T47D (cell line): ENCODE results near the gene RECK.
"Not testable (repeated sequence)": the region's sequence is repeated elsewhere in the genome, so short reads cannot be mapped to it uniquely, and the experiment has no call there.

ENCODE experiments used
- DNase-seq, 2 experiments: peaks; one replicate each; pipeline versions ENCODE4 v3.0.0 to v3.0.0-alpha.2; 2011 to 2012; ENCODE audit warnings: low read depth in 1 of 2, low spot score in 1 of 2
- JUND ChIP-seq: IDR thresholded peaks from 2 replicates; pipeline ENCODE4 v1.6.1; 2012; ENCODE audit warnings: low read depth
- in situ Hi-C: cut with HindIII; loops from 2 replicates; pipeline ENCODE4 v1.10.0; 2016; ENCODE audit warnings: low sequenced_read_pairs, low pct_unique_long_range_greater_than_20kb

The RECK gene

GRCh38 chr9:36051317-36051716 is 14.6 kb downstream of the RECK start:
- TF ChIP-seq JUND: no peak
- DNase-seq: no peak
- in situ Hi-C loops: no loop called here

GRCh38 chr9:36053971-36054370 is 17.3 kb downstream of the RECK start:
- in situ Hi-C loops: no loop called here
- DNase-seq: no peak

GRCh38 chr9:36056896-36057295 is 20.2 kb downstream of the RECK start:
- no peak for TF ChIP-seq JUND
- in situ Hi-C loops: no loop called here
- no peak for DNase-seq

More at GRCh38 chr9:36053971-36054370, 17.3 kb downstream of the RECK start:
- no peak for TF ChIP-seq JUND

DNA sequence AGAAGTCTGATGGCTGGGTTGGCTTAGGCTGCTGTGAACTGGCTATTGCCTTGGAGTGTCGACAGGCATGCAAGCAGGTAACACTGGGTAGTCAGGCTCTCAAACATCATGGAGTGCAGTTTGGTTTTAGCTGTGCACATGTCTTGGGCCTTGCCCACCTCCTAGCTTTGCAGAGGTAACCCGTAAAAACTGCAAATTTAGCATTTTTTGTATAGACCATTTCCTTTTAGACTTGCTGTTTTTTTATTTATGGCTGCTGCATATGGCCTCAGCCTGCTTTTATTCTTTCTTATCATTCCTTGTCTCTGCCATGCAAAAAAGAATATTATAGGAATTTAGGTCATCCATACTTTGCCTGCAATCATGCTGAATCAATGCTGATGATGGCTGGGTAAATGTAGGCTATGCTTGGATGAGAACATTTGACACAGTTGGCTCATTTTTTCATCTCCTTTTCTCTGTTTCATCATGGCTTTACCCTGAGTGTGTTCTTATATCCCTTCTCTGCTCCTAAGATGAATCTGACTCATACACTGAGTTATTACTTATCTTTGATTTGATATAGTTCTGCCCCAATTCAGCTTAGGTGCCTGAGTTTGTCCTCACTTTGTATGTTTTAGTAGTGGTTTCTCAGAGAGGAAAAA is 27.2 kb downstream of the RECK start:
- in situ Hi-C loops: no loop called here
- DNase-seq: no peak
- TF ChIP-seq JUND: no peak

GRCh38 chr9:36064448-36065037 is 27.8 kb downstream of the RECK start:
- in situ Hi-C loops: no loop called here

GRCh38 chr9:36074055-36074454 is 37.3 kb downstream of the RECK start:
- DNase-seq: no peak
- no peak for TF ChIP-seq JUND
- in situ Hi-C loops: no loop called here

More at GRCh38 chr9:36064448-36065037, 27.8 kb downstream of the RECK start:
- no peak for DNase-seq
- TF ChIP-seq JUND: no peak

DNA sequence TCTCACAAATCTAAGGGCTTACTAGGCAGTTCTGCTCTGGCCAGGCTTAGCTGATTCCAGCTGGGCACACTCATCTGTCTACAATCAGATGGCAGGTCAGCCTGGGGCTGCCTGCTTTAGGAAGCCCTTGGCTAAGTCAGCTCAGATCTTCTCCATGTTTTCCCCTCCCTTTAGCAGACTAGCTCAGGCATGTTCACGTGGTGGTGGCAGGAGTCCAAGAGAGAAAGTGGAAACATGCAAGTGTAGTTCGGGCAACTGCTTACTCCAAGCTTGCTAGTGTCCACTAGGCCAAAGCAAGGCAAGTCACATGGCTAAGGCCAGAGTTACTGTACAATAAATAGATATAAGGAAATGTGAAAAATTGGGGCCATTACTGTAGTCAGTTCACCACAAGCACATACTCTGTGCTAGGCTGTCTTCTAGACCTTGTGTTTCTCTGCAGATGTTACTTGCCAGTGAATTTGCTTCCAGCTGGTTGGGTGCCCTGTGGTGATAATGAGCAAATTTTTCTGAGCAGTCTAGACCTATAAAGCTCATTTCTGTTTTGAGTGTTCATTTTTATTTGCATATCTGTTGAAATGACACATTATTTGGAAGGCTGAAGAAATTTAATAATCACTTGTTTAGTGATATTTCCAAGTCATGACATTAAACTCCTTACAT is 38.3 kb downstream of the RECK start:
- DNase-seq: peak in 1 of 2 experiments; percentile 29
- TF ChIP-seq JUND: no peak
- in situ Hi-C loops: no loop called here

GRCh38 chr9:36078051-36078450 is 41.3 kb downstream of the RECK start:
- no peak for TF ChIP-seq JUND
- no peak for DNase-seq
- in situ Hi-C loops: no loop called here

GRCh38 chr9:36080519-36080918 is 43.8 kb downstream of the RECK start:
- DNase-seq: no peak
- in situ Hi-C loops: no loop called here
- no peak for TF ChIP-seq JUND

DNA sequence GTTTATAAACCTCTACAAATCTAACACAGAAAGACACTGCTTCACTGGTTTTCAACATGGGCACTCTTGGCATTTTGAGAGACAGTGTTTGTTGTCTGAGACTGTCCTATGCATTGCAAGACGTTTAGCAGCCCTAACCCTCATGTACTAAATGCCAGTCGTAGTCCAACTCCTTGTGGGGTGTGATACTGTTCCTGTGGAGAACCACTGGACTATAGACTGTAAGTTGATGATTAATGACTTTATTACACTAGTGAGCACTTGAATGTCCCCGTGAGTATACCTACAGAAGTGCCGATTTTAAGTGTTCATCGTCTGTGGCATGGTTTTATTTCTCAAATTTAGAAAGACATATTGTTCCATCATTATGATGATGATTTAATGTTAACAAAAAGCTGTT is 46.2 kb downstream of the RECK start:
- no peak for TF ChIP-seq JUND
- in situ Hi-C loops: no loop called here
- no peak for DNase-seq

DNA sequence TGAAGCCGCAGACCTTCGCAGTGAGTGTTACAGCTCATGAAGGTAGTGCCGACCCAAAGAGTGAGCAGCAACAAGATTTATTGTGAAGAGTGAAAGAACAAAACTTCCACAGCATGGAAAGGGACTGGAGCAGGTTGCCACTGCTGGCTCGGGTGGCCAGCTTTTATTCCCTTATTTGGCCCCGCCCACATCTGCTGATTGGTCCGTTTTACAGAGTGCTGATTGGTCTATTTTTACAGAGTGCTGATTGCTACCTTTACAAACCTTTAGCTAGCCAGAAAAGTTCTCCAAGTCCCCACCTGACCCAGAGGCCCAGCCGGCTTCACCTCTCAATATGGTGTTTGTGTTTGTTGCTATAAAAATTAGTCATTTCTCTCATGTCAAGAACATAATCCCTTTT is 49.7 kb downstream of the RECK start:
- in situ Hi-C loops: no loop called here
- DNase-seq: no peak
- TF ChIP-seq JUND: no peak

- in situ Hi-C loops, DNase-seq: not testable (repeated sequence)
Observed at GRCh38 chr9:36087054-36087453, 50.3 kb downstream of the RECK start.

DNA sequence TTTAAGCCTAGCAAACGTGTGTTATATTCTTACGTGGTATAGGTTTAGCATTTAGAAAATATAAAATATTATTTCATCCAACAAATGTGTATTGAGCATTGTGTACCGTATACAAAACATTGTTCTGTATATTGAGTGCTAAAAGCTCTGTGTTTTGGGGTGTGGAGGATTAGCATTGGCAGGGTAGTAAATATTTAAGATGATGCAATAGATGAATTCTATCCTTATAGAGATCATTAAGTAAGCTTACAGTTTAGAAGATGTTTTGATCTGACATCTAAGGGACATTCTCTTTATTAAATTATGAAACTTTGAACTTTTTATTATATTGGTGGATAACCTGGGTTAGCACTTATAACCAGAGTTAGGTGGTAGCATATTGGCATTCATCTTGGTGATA is 51.3 kb downstream of the RECK start:
- TF ChIP-seq JUND: no peak
- in situ Hi-C loops: no loop called here
- no peak for DNase-seq
